Activated CD8-positive, alpha-beta T cell treated with anti-CD3 and anti-CD28 coated beads, Interleukin-2, amount 10 ng/mL, durations not matched to agents 7 days and 5 days (primary cell): ENCODE measurements around the gene FAHD1. TPM values are rescaled to one million over a fixed set of nuclear protein-coding genes. Genes with fewer than 3 reads are reported as not detected.
"Not testable (repeated sequence)": the region's sequence is repeated elsewhere in the genome, so short reads cannot be mapped to it uniquely, and the experiment has no call there.

Source experiments
- ATAC-seq: fragments of 150-1000 bp; cut with Tn5 transposase; one replicate; pipeline ENCODE4 v1.10.0; 2021; ENCODE audit warnings: moderate library complexity
- CTCF ChIA-PET: fragments of 350-600 bp; sonication (Branson Sonifier 250); formaldehyde crosslinking; loops from one replicate; lab custom pipeline; 2021; ENCODE audit warnings: antibody characterized with exemption; lab: Charles Lee
- POLR2A ChIA-PET: fragments of 350-600 bp; sonication (Branson Sonifier 250); formaldehyde crosslinking; loops from one replicate; lab custom pipeline; 2021; ENCODE audit warnings: antibody characterized with exemption; lab: Charles Lee
- DNase-seq: peaks from one replicate; pipeline ENCODE4 v3.0.0-alpha.2; 2020
- H3K27ac Mint-ChIP-seq: one replicate; pipeline ENCODE4 v1.8.0; 2021; ENCODE audit warnings: mild to moderate bottlenecking, mixed read lengths
- H3K27me3 Mint-ChIP-seq: one replicate; pipeline ENCODE4 v1.8.0; 2021; ENCODE audit warnings: low read depth, mixed read lengths
- H3K36me3 Mint-ChIP-seq: one replicate; pipeline ENCODE4 v1.8.0; 2021; ENCODE audit warnings: low read depth, mixed read lengths
- H3K4me1 Mint-ChIP-seq: one replicate; pipeline ENCODE4 v1.8.0; 2021; ENCODE audit warnings: low read depth, mixed read lengths
- H3K4me3 Mint-ChIP-seq: one replicate; pipeline ENCODE4 v1.8.0; 2021; ENCODE audit warnings: mild to moderate bottlenecking, mixed read lengths
- H3K9me3 Mint-ChIP-seq: one replicate; pipeline ENCODE4 v1.8.0; 2022; ENCODE audit warnings: mixed read lengths; ENCODE audit not compliant: insufficient read depth
- total RNA-seq, 2 experiments: library from RNA; stranded (reverse); gene quantifications; one replicate each; pipeline ENCODE4 v1.2.3, GENCODE V29; 2021

The FAHD1 gene
- total RNA-seq, 2 experiments from 2014 or later, result 14.5 to 14.6 TPM

- ChIA-PET POLR2A (no interaction called here), CTCF (interaction anchor here (0.9 to 2.9 kb wide), 4 partner anchors 12 to 279 kb away, joined by 3 to 14 read pairs (median 4); partner anchors contain the start of gene MSRB1)
- Mint-ChIP-seq H3K4me3 (no peak overlapping the region), H3K36me3 (no peaks in the 10 kb centered on the region), H3K27ac (no peak overlapping the region), H3K4me1 (peaks cover 2% of the 10 kb centered on the region), H3K9me3 (no peaks in the 10 kb centered on the region), H3K27me3 (peaks cover 32% of the 10 kb centered on the region)
- DNase-seq, result no peak
- ATAC-seq, result no peak
Observed at GRCh38 chr16:1861730-1862129, 34.7 kb downstream of the FAHD1 start.

GRCh38 chr16:1862394-1862793 is 35.4 kb downstream of the FAHD1 start:
- H3K27me3 Mint-ChIP-seq, result peaks cover 28% of the 10 kb centered on the region
- no peaks in the 10 kb centered on the region for H3K36me3 Mint-ChIP-seq
- no peaks in the 10 kb centered on the region for H3K9me3 Mint-ChIP-seq
- peaks cover 2% of the 10 kb centered on the region for H3K4me1 Mint-ChIP-seq
- ATAC-seq (no peak), DNase-seq (no peak)
- POLR2A ChIA-PET, result no interaction called here
- CTCF ChIA-PET, result interaction anchor here (0.9 to 2.9 kb wide), 5 partner anchors 13 to 278 kb away, joined by 3 to 14 read pairs (median 4); partner anchors contain the start of gene MSRB1
- H3K27ac Mint-ChIP-seq, result no peak overlapping the region
- no peak overlapping the region for H3K4me3 Mint-ChIP-seq

GRCh38 chr16:1863681-1864460 is 36.9 kb downstream of the FAHD1 start:
- ChIA-PET POLR2A (no interaction called here), CTCF (interaction anchor here (0.8 to 1.7 kb wide), 6 partner anchors 14 to 276 kb away, joined by 3 to 6 read pairs (median 3); partner anchors contain the start of gene RPS2)
- Mint-ChIP-seq H3K4me1 (peaks cover 2% of the 10 kb centered on the region), H3K36me3 (no peaks in the 10 kb centered on the region), H3K27ac (no peak overlapping the region), H3K4me3 (no peak overlapping the region), H3K27me3 (peaks cover 18% of the 10 kb centered on the region), H3K9me3 (no peaks in the 10 kb centered on the region)
- no peak for DNase-seq
- ATAC-seq, result no peak

GRCh38 chr16:1865902-1866690 is 39.1 kb downstream of the FAHD1 start:
- DNase-seq, result no peak
- ChIA-PET POLR2A (no interaction called here), CTCF (interaction anchor here (0.6 to 1.1 kb wide), 3 partner anchors 18 to 143 kb away, joined by 3 to 5 read pairs (median 3); no protein-coding TSS in a partner anchor)
- H3K27me3 Mint-ChIP-seq, result peaks cover 7% of the 10 kb centered on the region
- H3K4me3 Mint-ChIP-seq, result no peak overlapping the region
- no peak for ATAC-seq
- no peak overlapping the region for H3K27ac Mint-ChIP-seq
- H3K36me3 Mint-ChIP-seq, result no peaks in the 10 kb centered on the region
- no peaks in the 10 kb centered on the region for H3K4me1 Mint-ChIP-seq
- no peaks in the 10 kb centered on the region for H3K9me3 Mint-ChIP-seq

- Mint-ChIP-seq H3K36me3 (no peaks in the 10 kb centered on the region), H3K27ac (no peak overlapping the region), H3K4me1 (no peaks in the 10 kb centered on the region), H3K27me3 (peaks cover 13% of the 10 kb centered on the region), H3K4me3 (no peak overlapping the region), H3K9me3 (no peaks in the 10 kb centered on the region)
- no peak for DNase-seq
- no peak for ATAC-seq
- POLR2A ChIA-PET, result no interaction called here
- CTCF ChIA-PET, result interaction anchor here (1.4 to 1.6 kb wide), 2 partner anchors 10 to 59 kb away, joined by 4 read pairs; no protein-coding TSS in a partner anchor
Observed at GRCh38 chr16:1870365-1871082, 43.5 kb downstream of the FAHD1 start.

- ATAC-seq (peak; percentile 68), DNase-seq (peak; percentile 27)
- H3K4me3 Mint-ChIP-seq, result no peak within 1 kb of the TSS
- no peak within 1 kb of the TSS for H3K27ac Mint-ChIP-seq
- H3K4me1 Mint-ChIP-seq, result no peaks in the 10 kb centered on the region
- H3K36me3 Mint-ChIP-seq, result no peaks in the 10 kb centered on the region
- peaks cover 12% of the 10 kb centered on the region for H3K27me3 Mint-ChIP-seq
- ChIA-PET CTCF (interaction anchor here (1.6 kb wide), 1 partner anchor 57 kb away, joined by 4 read pairs; no protein-coding TSS in a partner anchor), POLR2A (no interaction called here)
- no peaks in the 10 kb centered on the region for H3K9me3 Mint-ChIP-seq
Observed at GRCh38 chr16:1871974-1872635, 45.1 kb downstream of the FAHD1 start, which contains the start of gene MEIOB. Gene MEIOB, minus strand, starts transcription at chr16:1872164. Its CDS starts 3,989 bp downstream, at chr16:1868175.

- Mint-ChIP-seq H3K4me3 (no peak overlapping the region), H3K27ac (no peak overlapping the region), H3K9me3 (no peaks in the 10 kb centered on the region), H3K4me1 (no peaks in the 10 kb centered on the region), H3K27me3 (peaks cover 19% of the 10 kb centered on the region), H3K36me3 (no peaks in the 10 kb centered on the region)
- no peak for DNase-seq
- POLR2A ChIA-PET, result interaction anchor here (1.0 kb wide), 1 partner anchor 27 kb away, joined by 3 read pairs; no protein-coding TSS in a partner anchor
- no peak for ATAC-seq
- CTCF ChIA-PET, result interaction anchor here (1.2 kb wide), 1 partner anchor 56 kb away, joined by 3 read pairs; no protein-coding TSS in a partner anchor
Observed at GRCh38 chr16:1874854-1875253, 47.8 kb downstream of the FAHD1 start.

GRCh38 chr16:1876066-1876465 is 49.1 kb downstream of the FAHD1 start:
- DNase-seq, H3K36me3 Mint-ChIP-seq, POLR2A ChIA-PET, H3K9me3 Mint-ChIP-seq, H3K4me3 Mint-ChIP-seq, H3K4me1 Mint-ChIP-seq, H3K27ac Mint-ChIP-seq, ATAC-seq: not testable (repeated sequence)
- CTCF ChIA-PET, result interaction anchor here (1.2 kb wide), 1 partner anchor 17 kb away, joined by 3 read pairs; no protein-coding TSS in a partner anchor
- H3K27me3 Mint-ChIP-seq, result peaks cover 19% of the 10 kb centered on the region

GRCh38 chr16:1876468-1876867 is 49.5 kb downstream of the FAHD1 start:
- CTCF ChIA-PET, result interaction anchor here (1.2 kb wide), 1 partner anchor 17 kb away, joined by 3 read pairs; no protein-coding TSS in a partner anchor
- no peak overlapping the region for H3K4me3 Mint-ChIP-seq
- ATAC-seq (no peak), DNase-seq (no peak)
- POLR2A ChIA-PET, result no interaction called here
- H3K4me1 Mint-ChIP-seq, result no peaks in the 10 kb centered on the region
- no peaks in the 10 kb centered on the region for H3K36me3 Mint-ChIP-seq
- peaks cover 19% of the 10 kb centered on the region for H3K27me3 Mint-ChIP-seq
- no peaks in the 10 kb centered on the region for H3K9me3 Mint-ChIP-seq
- H3K27ac Mint-ChIP-seq, result no peak overlapping the region

GRCh38 chr16:1877089-1877488 is 50.1 kb downstream of the FAHD1 start:
- H3K27me3 Mint-ChIP-seq, result peaks cover 19% of the 10 kb centered on the region

More at GRCh38 chr16:1877089-1877488, 50.1 kb downstream of the FAHD1 start:
- ATAC-seq (no peak), DNase-seq (no peak)
- H3K4me3 Mint-ChIP-seq, result no peak overlapping the region
- H3K9me3 Mint-ChIP-seq, result no peaks in the 10 kb centered on the region
- CTCF ChIA-PET, result interaction anchor here (1.2 kb wide), 1 partner anchor 18 kb away, joined by 3 read pairs; no protein-coding TSS in a partner anchor
- POLR2A ChIA-PET, result no interaction called here
- no peaks in the 10 kb centered on the region for H3K4me1 Mint-ChIP-seq
- H3K36me3 Mint-ChIP-seq, result no peaks in the 10 kb centered on the region
- H3K27ac Mint-ChIP-seq, result no peak overlapping the region
